Caki2 (cell line): ENCODE results near the gene RXFP4. TPM values are rescaled to one million over a fixed set of nuclear protein-coding genes. Genes with fewer than 3 reads are reported as not detected.
A peak's percentile ranks its signal among the peaks of the same experiment; 100 is the strongest.
"Not testable (repeated sequence)": the region's sequence is repeated elsewhere in the genome, so short reads cannot be mapped to it uniquely, and the experiment has no call there.

ENCODE experiments used
- DNase-seq: peaks from one replicate; pipeline ENCODE4 v3.0.0-alpha.2; 2015; ENCODE audit warnings: low read depth
- in situ Hi-C: cut with HindIII; loops from 2 replicates; pipeline ENCODE4 v1.10.0; 2016; ENCODE audit warnings: low sequenced_read_pairs, low pct_unique_long_range_greater_than_20kb, mixed read lengths
- total RNA-seq: library from RNA; depleted of rRNA; stranded (reverse); fragments of >200 nt; shearing (Covaris generic); gene quantifications from 2 replicates; pipeline ENCODE4 v1.2.3, GENCODE V29; 2014; ENCODE audit warnings: low replicate concordance

Gene RXFP4
- total RNA-seq, 1 experiment from 2014 or later = not detected

GRCh38 chr1:155974208-155975115, 33.0 kb downstream of the RXFP4 start:
- in situ Hi-C loops = no loop called here

GRCh38 chr1:155975375-155976061, 34.1 kb downstream of the RXFP4 start:
- in situ Hi-C loops = no loop called here
- DNase-seq = no peak

More at GRCh38 chr1:155974208-155975115, 33.0 kb downstream of the RXFP4 start:
- DNase-seq = no peak

- in situ Hi-C loops = no loop called here
- no peak for DNase-seq
Measured at GRCh38 chr1:155976062-155976912, 34.8 kb downstream of the RXFP4 start.

- in situ Hi-C loops = no loop called here
- no peak for DNase-seq
Measured at GRCh38 chr1:155976913-155977689, 35.7 kb downstream of the RXFP4 start.

- in situ Hi-C loops = no loop called here
- no peak for DNase-seq
Measured at GRCh38 chr1:155977690-155978324, 36.4 kb downstream of the RXFP4 start.

- no peak for DNase-seq
- in situ Hi-C loops = no loop called here
Measured at GRCh38 chr1:155978325-155978972, 37.0 kb downstream of the RXFP4 start, which contains the start of gene ARHGEF2. Gene ARHGEF2 (minus strand): TSS chr1:155978547. CDS start chr1:155978427, 120 bp downstream.

- in situ Hi-C loops = no loop called here
- DNase-seq = no peak
Measured at GRCh38 chr1:155978973-155979429, 37.6 kb downstream of the RXFP4 start.

- in situ Hi-C loops = no loop called here
- DNase-seq = no peak
Measured at GRCh38 chr1:155979597-155980343, 38.3 kb downstream of the RXFP4 start.

GRCh38 chr1:155981266-155982088, 40.0 kb downstream of the RXFP4 start:
- in situ Hi-C loops = no loop called here
- peak; percentile 66 for DNase-seq

GRCh38 chr1:155982106-155982505, 40.7 kb downstream of the RXFP4 start:
- no peak for DNase-seq
- in situ Hi-C loops = no loop called here

GRCh38 chr1:155983191-155984024, 42.0 kb downstream of the RXFP4 start:
- in situ Hi-C loops = no loop called here
- peak; percentile 66 for DNase-seq

GRCh38 chr1:155984341-155984740, 42.9 kb downstream of the RXFP4 start:
- in situ Hi-C loops = no loop called here
- no peak for DNase-seq

GRCh38 chr1:155984903-155985645, 43.6 kb downstream of the RXFP4 start:
- DNase-seq, in situ Hi-C loops: not testable (repeated sequence)
